ENCODE results near the gene BMF.

GRCh38 chr15:40080847-40081246 lies 27.8 kb downstream of the BMF start:
- no peak for TF ChIP-seq CTCF (conservative IDR thresholded peaks at IDR 0.05 in 1 of 2, IDR thresholded peaks at IDR 0.05 in 1 of 2; ENCODE audit: low read depth in 1 of 2, low read length in 2 of 2)
- no peak for TF ChIP-seq EZH2 (IDR thresholded peaks at IDR 0.05; ENCODE audit: low read length, missing control alignments)

All from fibroblast of lung (primary cell).